Erythroblast (primary cell): ENCODE results near the gene SLC6A13.

Experiments used
- GATA1 ChIP-seq: IDR thresholded peaks from 2 replicates; pipeline ENCODE4 v1.6.1; 2011; ENCODE audit warnings: low read depth, mild to moderate bottlenecking, control low read depth, low read length, moderate library complexity
- POLR2A ChIP-seq: IDR thresholded peaks from 2 replicates; pipeline ENCODE4 v1.6.1; 2011; ENCODE audit warnings: mild to moderate bottlenecking, low read length

DNA sequence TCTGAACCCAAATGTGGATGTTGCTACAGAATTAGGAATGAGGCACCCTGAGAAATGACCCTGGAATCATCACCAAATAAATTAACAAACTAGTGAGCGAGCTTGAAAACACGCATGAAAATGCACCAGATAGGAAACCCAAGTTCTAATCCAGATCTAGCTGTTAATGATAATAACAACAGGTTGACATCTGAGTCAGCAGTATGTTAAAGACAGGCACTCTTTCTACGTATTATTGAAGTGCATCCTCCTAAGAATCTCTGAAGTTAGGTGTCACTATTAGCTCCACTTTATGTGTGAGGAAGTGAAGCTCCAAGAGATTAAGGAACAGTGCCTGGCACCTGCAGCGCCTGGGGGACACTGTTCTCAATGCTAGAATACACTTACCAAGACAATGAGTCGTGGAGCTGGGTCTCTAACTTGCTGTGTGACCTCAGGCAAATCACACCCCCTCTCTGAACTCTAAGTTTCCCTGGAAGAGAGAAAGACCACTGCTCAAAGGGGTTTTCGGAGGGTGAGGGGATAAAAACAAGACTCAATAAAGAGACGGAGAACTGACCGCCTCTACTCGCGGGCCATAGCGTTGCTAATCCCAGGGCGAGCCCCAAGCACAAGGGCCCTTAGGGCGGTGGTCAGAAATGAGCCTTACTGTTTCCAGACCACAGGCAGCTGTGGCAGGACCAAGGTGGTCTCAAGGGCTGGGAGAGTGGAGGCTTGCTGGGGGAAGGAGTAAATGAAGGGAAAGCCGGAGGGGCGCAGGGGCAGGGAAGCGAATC, 50.8 kb downstream of the SLC6A13 start:
- no peak for TF ChIP-seq POLR2A
- TF ChIP-seq GATA1: no peak
